ENCODE measurements around the gene ADARB1. TPM values are rescaled to one million over a fixed set of nuclear protein-coding genes. Genes with fewer than 3 reads are reported as not detected.

The ADARB1 gene
- total and polyA plus RNA-seq, 2 of the 4 experiments (the other 2 are of a cell fraction) = 39.8 to 47.3 TPM

- H3K14ac ChIP-seq (replicated peaks; ENCODE audit: low read depth, low read length) = no peak overlapping the region
- no TSS peak for BruUV-seq (replicated peaks)
- no peak for ATAC-seq (ENCODE audit: low read depth)
- no peak overlapping the region for H2BK20ac ChIP-seq (ENCODE audit: low read depth, low read length)
- no peak overlapping the region for H3K4me2 ChIP-seq (ENCODE audit: low read depth, low read length)
- no peak overlapping the region for H4K5ac ChIP-seq (ENCODE audit: low read depth, low read length)
- H2BK15ac ChIP-seq (ENCODE audit: low read depth, low read length) = no peak overlapping the region; the same call in 2 of the 3 replicates
- no peak overlapping the region for H3K18ac ChIP-seq (ENCODE audit: low read depth, low read length)
- H3K27ac ChIP-seq (ENCODE audit: insufficient read depth, low read length) = no peak overlapping the region
- peak overlapping the region; percentile 11 for H2AFZ ChIP-seq (replicated peaks; ENCODE audit: low read length, poor library complexity)
- no peak overlapping the region for H4K8ac ChIP-seq (ENCODE audit: low read depth in 2 of 2, low read length in 2 of 2)
- no peaks in the 10 kb centered on the region for H3K27me3 ChIP-seq (ENCODE audit: control insufficient read depth, insufficient read depth, low read length)
- H3K4ac ChIP-seq (ENCODE audit: low read depth, low read length) = peak overlapping the region; percentile 38
- H4K91ac ChIP-seq (ENCODE audit: insufficient read depth, low read depth, low read length) = peak overlapping the region; percentile 7; the same call in 1 of the 2 replicates
- no peak overlapping the region for H3K4me3 ChIP-seq (ENCODE audit: insufficient read depth, low read depth, low read length)
- no peak overlapping the region for H2AK9ac ChIP-seq (replicated peaks; ENCODE audit: low read depth, low read length, poor library complexity)
- ChIA-PET POLR2A (ENCODE audit: unreplicated experiment) (no interaction called here), CTCF (no interaction called here)
- in situ Hi-C loops (cut with MboI; ENCODE audit: low sequenced_read_pairs) = no loop called here
- H4K20me1 ChIP-seq (ENCODE audit: insufficient read depth, low read length) = peaks cover 18% of the 10 kb centered on the region
- dilution Hi-C loops (cut with HindIII; ENCODE audit: low sequenced_read_pairs, unreplicated experiment) = no loop called here
- H2BK5ac ChIP-seq (ENCODE audit: low read depth, low read length, poor library complexity, severe bottlenecking) = no peak overlapping the region
- H3K9me3 ChIP-seq (ENCODE audit: control insufficient read depth, insufficient read depth, low read length) = no peaks in the 10 kb centered on the region
- H3K36me3 ChIP-seq (ENCODE audit: control insufficient read depth, insufficient read depth, low read length) = peaks cover 3% of the 10 kb centered on the region
- H3K56ac ChIP-seq (ENCODE audit: extremely low read depth, insufficient read depth, low read length) = no peak overlapping the region
- DNase-seq = no peak
- peaks cover 0 to 41% of the 10 kb centered on the region in 2 experiments; a peak in 3 of 4 replicates for H3K79me1 ChIP-seq (ENCODE audit: low read depth in 1 of 2, low read length in 2 of 2)
- peak overlapping the region; percentile 82 for H2AK5ac ChIP-seq (ENCODE audit: low read depth, low read length)
- H3K23ac ChIP-seq (ENCODE audit: low read depth, low read length) = no peak overlapping the region
- intact Hi-C loops (cut with micrococcal nuclease) = no loop called here
- H3K9ac ChIP-seq (ENCODE audit: low read depth, low read length) = no peak overlapping the region
- TF ChIP-seq MXI1 (IDR thresholded peaks at IDR 0.05; ENCODE audit: borderline replicate concordance, low read depth, low read length) (no peak), NFE2L2 (IDR thresholded peaks at IDR 0.05; ENCODE audit: low read depth, low read length) (no peak)
- 91% methylated on average over 9 of the region's 32 CpGs; no CpG with 5 or more reads in 1 of the 2 experiments for WGBS, 2 experiments (ENCODE audit: extremely low coverage in 2 of 2, insufficient read length in 1 of 2)
- peaks cover 9% of the 10 kb centered on the region for H3K4me1 ChIP-seq (ENCODE audit: control insufficient read depth, insufficient read depth, low read length)
- peak overlapping the region; percentile 13; the same call in 1 of the 2 replicates for H2BK120ac ChIP-seq (ENCODE audit: low read depth, low read length)
- H3K9me1 ChIP-seq (ENCODE audit: insufficient read depth, low read length) = peaks cover 11% of the 10 kb centered on the region
Measured at GRCh38 chr21:45071874-45072737, 2.3 kb upstream of the ADARB1 start.

All from IMR-90 (cell line).